Measurements from ENCODE around the gene CDC42EP1.
"Not testable (repeated sequence)": the region's sequence is repeated elsewhere in the genome, so short reads cannot be mapped to it uniquely, and the experiment has no call there.

CDC42EP1 gene

DNA sequence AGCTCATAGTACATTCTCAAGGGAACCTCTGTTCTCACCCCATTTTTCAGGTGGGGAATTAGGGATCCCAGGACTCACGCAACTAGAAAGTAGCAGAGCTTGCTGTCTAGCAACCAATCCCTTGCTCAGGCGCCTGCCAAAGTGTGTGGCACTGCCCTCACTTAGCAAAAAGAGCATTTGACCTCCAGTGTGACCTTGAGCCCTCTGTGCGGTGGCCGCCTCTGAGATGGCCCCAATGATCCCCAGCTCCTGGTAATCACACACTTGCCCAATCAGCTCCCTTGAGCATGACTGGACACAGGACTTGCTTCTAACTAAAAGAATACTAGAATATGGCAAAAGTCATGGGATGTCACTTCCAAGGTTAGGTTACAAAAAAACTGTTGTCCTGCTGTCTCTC lies 22.2 kb downstream of the CDC42EP1 start:
- Histone ChIP-seq H3K36me3 (ENCODE audit: control insufficient read depth, insufficient read depth, low read length) (no peaks in the 10 kb centered on the region), H3K27me3 (ENCODE audit: control insufficient read depth, insufficient read depth, low read length) (no peaks in the 10 kb centered on the region), H3K9me3 (ENCODE audit: control insufficient read depth, insufficient read depth, low read length) (no peaks in the 10 kb centered on the region), H3K27ac (ENCODE audit: low read length) (no peak overlapping the region), H3K4me3 (ENCODE audit: low read length) (no peak overlapping the region), H3K4me1 (ENCODE audit: control insufficient read depth, insufficient read depth, low read length) (no peaks in the 10 kb centered on the region)
- no CpG with 5 or more reads among the region's 4 CpGs for WGBS (ENCODE audit: insufficient coverage, insufficient read length)
- DNase-seq (ENCODE audit: low read depth, low spot score) = no peak

DNA sequence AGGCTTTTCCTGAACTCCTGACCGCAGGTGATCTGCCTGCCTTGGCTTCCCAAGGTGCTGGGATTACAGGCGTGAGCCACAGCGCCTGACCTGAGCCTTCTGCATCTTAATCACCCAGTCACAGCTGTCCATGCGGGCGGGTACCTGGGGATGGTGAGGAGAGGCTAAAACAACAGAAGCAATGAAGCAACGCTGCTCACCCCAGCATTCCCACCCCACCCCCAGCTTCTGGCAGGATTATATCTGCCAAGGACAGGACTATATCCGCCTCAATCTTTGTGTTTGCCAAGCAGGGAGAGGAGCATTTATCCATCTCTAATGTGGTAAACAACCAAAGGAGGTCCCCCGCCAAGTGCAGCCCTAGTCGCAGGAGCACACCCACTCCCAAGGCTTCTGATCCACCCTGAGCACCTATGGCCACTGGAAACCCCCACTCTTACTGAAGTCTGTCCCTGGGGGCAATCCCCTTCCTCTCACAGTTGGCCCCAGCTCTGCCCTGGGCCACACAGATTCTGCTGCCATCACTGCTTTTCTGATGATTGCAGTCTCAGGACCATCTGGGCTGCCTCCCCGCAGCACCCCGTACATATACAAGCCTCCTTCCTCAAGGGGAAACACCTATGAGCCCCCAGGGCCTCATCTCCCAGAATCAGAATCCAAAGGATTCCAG lies 28.4 kb downstream of the CDC42EP1 start:
- no peaks in the 10 kb centered on the region for H3K9me3 ChIP-seq (ENCODE audit: control insufficient read depth, insufficient read depth, low read length)
- H3K36me3 ChIP-seq (ENCODE audit: control insufficient read depth, insufficient read depth, low read length) = no peaks in the 10 kb centered on the region
- no peak for DNase-seq (ENCODE audit: low read depth, low spot score)
- no CpG with 5 or more reads among the region's 11 CpGs for WGBS (ENCODE audit: insufficient coverage, insufficient read length)
- H3K27ac ChIP-seq (ENCODE audit: low read length) = no peak overlapping the region
- H3K27me3 ChIP-seq (ENCODE audit: control insufficient read depth, insufficient read depth, low read length) = no peaks in the 10 kb centered on the region
- no peaks in the 10 kb centered on the region for H3K4me1 ChIP-seq (ENCODE audit: control insufficient read depth, insufficient read depth, low read length)
- H3K4me3 ChIP-seq (ENCODE audit: low read length) = no peak overlapping the region

GRCh38 chr22:37589636-37590035 lies 29.4 kb downstream of the CDC42EP1 start:
- Histone ChIP-seq H3K36me3 (ENCODE audit: control insufficient read depth, insufficient read depth, low read length) (no peaks in the 10 kb centered on the region), H3K4me3 (ENCODE audit: low read length) (no peak overlapping the region), H3K4me1 (ENCODE audit: control insufficient read depth, insufficient read depth, low read length) (no peaks in the 10 kb centered on the region), H3K9me3 (ENCODE audit: control insufficient read depth, insufficient read depth, low read length) (no peaks in the 10 kb centered on the region), H3K27ac (ENCODE audit: low read length) (no peak overlapping the region), H3K27me3 (ENCODE audit: control insufficient read depth, insufficient read depth, low read length) (no peaks in the 10 kb centered on the region)
- WGBS (ENCODE audit: insufficient coverage, insufficient read length) = no CpG with 5 or more reads among the region's 5 CpGs
- DNase-seq (ENCODE audit: low read depth, low spot score) = no peak

DNA sequence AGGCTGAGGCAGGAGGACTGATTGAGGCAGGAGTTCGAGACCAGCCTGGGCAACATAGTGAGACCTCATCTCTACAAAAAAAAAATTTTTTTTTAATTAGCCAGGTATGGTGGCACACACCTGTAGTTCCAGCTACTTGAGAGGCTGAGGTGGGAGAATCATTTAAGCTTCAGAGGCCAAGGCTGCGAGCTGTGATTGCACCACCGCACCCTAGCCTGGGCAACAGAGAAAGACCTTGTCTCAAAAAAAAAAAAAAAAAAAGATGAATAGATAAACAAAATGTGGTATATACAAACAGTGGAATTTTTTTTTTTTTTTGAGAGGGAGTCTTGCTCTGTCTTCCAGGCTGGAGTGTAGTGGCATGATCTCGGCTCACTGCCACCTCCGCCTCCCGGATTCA lies 30.8 kb downstream of the CDC42EP1 start:
- H3K4me3 ChIP-seq (ENCODE audit: low read length); DNase-seq (ENCODE audit: low read depth, low spot score); H3K9me3 ChIP-seq (ENCODE audit: control insufficient read depth, insufficient read depth, low read length); H3K27me3 ChIP-seq (ENCODE audit: control insufficient read depth, insufficient read depth, low read length); H3K27ac ChIP-seq (ENCODE audit: low read length); H3K36me3 ChIP-seq (ENCODE audit: control insufficient read depth, insufficient read depth, low read length); H3K4me1 ChIP-seq (ENCODE audit: control insufficient read depth, insufficient read depth, low read length): not testable (repeated sequence)
- no CpG with 5 or more reads among the region's 6 CpGs for WGBS (ENCODE audit: insufficient coverage, insufficient read length)

DNA sequence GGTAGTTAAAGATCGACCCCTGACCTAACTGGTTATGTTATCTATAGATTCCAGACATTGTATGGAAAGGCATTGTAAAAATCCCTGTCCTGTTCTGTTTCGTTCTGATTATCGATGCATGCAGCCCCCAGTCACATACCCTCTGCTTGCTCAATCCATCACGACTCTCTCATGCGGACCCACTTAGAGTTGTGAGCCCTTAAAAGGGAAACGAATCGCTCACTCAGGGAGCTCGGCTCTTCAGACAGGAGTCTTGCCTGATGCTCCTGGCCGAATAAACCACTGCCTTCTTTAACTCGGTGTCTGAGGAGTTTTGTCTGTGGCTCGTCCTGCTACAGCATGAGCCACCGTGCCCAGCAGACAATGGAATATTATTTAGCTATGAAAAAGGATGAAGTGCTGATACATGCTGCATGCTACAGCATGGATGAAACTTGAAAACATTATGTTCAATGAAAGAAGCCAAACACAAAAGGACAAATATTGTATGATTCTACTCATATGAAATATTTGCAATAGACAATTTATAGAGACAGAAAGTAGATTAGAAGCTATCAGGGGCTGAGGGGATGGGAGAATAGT lies 31.6 kb downstream of the CDC42EP1 start:
- Histone ChIP-seq H3K9me3 (ENCODE audit: control insufficient read depth, insufficient read depth, low read length) (no peaks in the 10 kb centered on the region), H3K36me3 (ENCODE audit: control insufficient read depth, insufficient read depth, low read length) (no peaks in the 10 kb centered on the region), H3K27ac (ENCODE audit: low read length) (no peak overlapping the region), H3K4me3 (ENCODE audit: low read length) (no peak overlapping the region), H3K4me1 (ENCODE audit: control insufficient read depth, insufficient read depth, low read length) (no peaks in the 10 kb centered on the region), H3K27me3 (ENCODE audit: control insufficient read depth, insufficient read depth, low read length) (no peaks in the 10 kb centered on the region)
- no CpG with 5 or more reads among the region's 12 CpGs for WGBS (ENCODE audit: insufficient coverage, insufficient read length)
- DNase-seq (ENCODE audit: low read depth, low spot score) = no peak

GRCh38 chr22:37594237-37594636 lies 34.0 kb downstream of the CDC42EP1 start:
- H3K4me3 ChIP-seq (ENCODE audit: low read length) = no peak overlapping the region
- no peaks in the 10 kb centered on the region for H3K4me1 ChIP-seq (ENCODE audit: control insufficient read depth, insufficient read depth, low read length)
- H3K9me3 ChIP-seq (ENCODE audit: control insufficient read depth, insufficient read depth, low read length) = no peaks in the 10 kb centered on the region
- no peak overlapping the region for H3K27ac ChIP-seq (ENCODE audit: low read length)
- H3K27me3 ChIP-seq (ENCODE audit: control insufficient read depth, insufficient read depth, low read length) = no peaks in the 10 kb centered on the region
- WGBS (ENCODE audit: insufficient coverage, insufficient read length) = no CpG with 5 or more reads among the region's 5 CpGs
- no peaks in the 10 kb centered on the region for H3K36me3 ChIP-seq (ENCODE audit: control insufficient read depth, insufficient read depth, low read length)
- no peak for DNase-seq (ENCODE audit: low read depth, low spot score)

DNA sequence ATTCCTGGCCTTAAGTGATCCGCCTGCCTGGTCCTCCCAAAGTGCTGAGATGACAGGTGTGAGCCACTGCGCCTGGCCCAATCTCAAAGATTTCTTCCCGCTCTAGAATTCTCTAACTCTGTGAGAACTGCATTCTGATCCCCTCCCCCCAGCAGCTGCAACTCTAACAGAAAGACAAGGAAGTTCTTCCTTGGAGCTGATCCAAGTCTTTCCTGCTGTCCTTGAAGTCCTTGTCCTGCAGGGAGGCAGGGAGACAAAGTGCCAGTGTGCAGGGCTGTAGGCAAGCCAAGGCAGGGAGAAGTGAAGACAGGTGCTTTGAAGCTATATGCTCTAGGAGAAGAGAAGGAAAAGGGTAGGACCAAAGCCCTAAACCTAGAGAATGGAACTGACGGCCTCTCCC lies 38.9 kb downstream of the CDC42EP1 start:
- no CpG with 5 or more reads among the region's 4 CpGs for WGBS (ENCODE audit: insufficient coverage, insufficient read length)

DNA sequence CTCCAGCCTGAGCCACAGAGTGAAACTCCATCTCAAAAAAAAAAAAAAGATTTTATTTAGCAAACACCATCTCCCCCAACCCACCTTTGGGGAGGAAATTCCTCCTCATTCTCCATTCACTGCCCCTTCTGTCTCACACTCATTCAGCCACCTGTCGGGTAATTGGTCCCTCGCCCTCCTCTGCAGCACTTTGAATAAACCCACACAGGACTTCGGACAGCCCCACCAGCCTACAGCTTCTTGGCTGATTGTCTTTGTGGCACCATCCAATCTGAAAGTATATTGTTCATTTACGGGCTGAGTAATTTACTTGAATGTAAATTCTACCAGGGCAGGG lies 40.9 kb downstream of the CDC42EP1 start:
- Histone ChIP-seq H3K27ac (ENCODE audit: low read length) (no peak overlapping the region), H3K9me3 (ENCODE audit: control insufficient read depth, insufficient read depth, low read length) (no peaks in the 10 kb centered on the region), H3K4me3 (ENCODE audit: low read length) (no peak overlapping the region), H3K36me3 (ENCODE audit: control insufficient read depth, insufficient read depth, low read length) (no peaks in the 10 kb centered on the region), H3K27me3 (ENCODE audit: control insufficient read depth, insufficient read depth, low read length) (no peaks in the 10 kb centered on the region), H3K4me1 (ENCODE audit: control insufficient read depth, insufficient read depth, low read length) (no peaks in the 10 kb centered on the region)
- no CpG with 5 or more reads among the region's 4 CpGs for WGBS (ENCODE audit: insufficient coverage, insufficient read length)
- DNase-seq (ENCODE audit: low read depth, low spot score) = no peak

More for the DNA sequence above, 38.9 kb downstream of the CDC42EP1 start:
- DNase-seq (ENCODE audit: low read depth, low spot score) = no peak
- no peak overlapping the region for H3K4me3 ChIP-seq (ENCODE audit: low read length)
- no peak overlapping the region for H3K27ac ChIP-seq (ENCODE audit: low read length)
- no peaks in the 10 kb centered on the region for H3K4me1 ChIP-seq (ENCODE audit: control insufficient read depth, insufficient read depth, low read length)
- H3K36me3 ChIP-seq (ENCODE audit: control insufficient read depth, insufficient read depth, low read length) = no peaks in the 10 kb centered on the region
- H3K27me3 ChIP-seq (ENCODE audit: control insufficient read depth, insufficient read depth, low read length) = no peaks in the 10 kb centered on the region
- H3K9me3 ChIP-seq (ENCODE audit: control insufficient read depth, insufficient read depth, low read length) = no peaks in the 10 kb centered on the region

- Histone ChIP-seq H3K36me3 (ENCODE audit: control insufficient read depth, insufficient read depth, low read length) (no peaks in the 10 kb centered on the region), H3K27me3 (ENCODE audit: control insufficient read depth, insufficient read depth, low read length) (no peaks in the 10 kb centered on the region), H3K4me1 (ENCODE audit: control insufficient read depth, insufficient read depth, low read length) (no peaks in the 10 kb centered on the region), H3K9me3 (ENCODE audit: control insufficient read depth, insufficient read depth, low read length) (no peaks in the 10 kb centered on the region), H3K27ac (ENCODE audit: low read length) (no peak overlapping the region), H3K4me3 (ENCODE audit: low read length) (no peak overlapping the region)
- WGBS (ENCODE audit: insufficient coverage, insufficient read length) = no CpG with 5 or more reads among the region's 14 CpGs
- DNase-seq (ENCODE audit: low read depth, low spot score) = peak; percentile 82
Observed at GRCh38 chr22:37601540-37602442, 41.5 kb downstream of the CDC42EP1 start.

GRCh38 chr22:37602546-37603277 lies 42.4 kb downstream of the CDC42EP1 start:
- not testable (repeated sequence) for H3K4me3 ChIP-seq (ENCODE audit: low read length); H3K9me3 ChIP-seq (ENCODE audit: control insufficient read depth, insufficient read depth, low read length); H3K36me3 ChIP-seq (ENCODE audit: control insufficient read depth, insufficient read depth, low read length); H3K4me1 ChIP-seq (ENCODE audit: control insufficient read depth, insufficient read depth, low read length); DNase-seq (ENCODE audit: low read depth, low spot score); H3K27ac ChIP-seq (ENCODE audit: low read length); H3K27me3 ChIP-seq (ENCODE audit: control insufficient read depth, insufficient read depth, low read length)
- no CpG with 5 or more reads among the region's 5 CpGs for WGBS (ENCODE audit: insufficient coverage, insufficient read length)
